Psoas muscle (tissue), 8 donors: ENCODE measurements around the gene UBE2L5. TPM values are rescaled to one million over a fixed set of nuclear protein-coding genes. Genes with fewer than 3 reads are reported as not detected.
"Not testable (repeated sequence)": the region's sequence is repeated elsewhere in the genome, so short reads cannot be mapped to it uniquely, and the experiment has no call there.

Source experiments
- ATAC-seq, 4 donors: fragments of 200-7000 bp; cut with Tn5 transposase; one replicate each; pipeline ENCODE4 v1.9.1; 2020; ENCODE audit warnings: moderate library complexity in 3 of 4, mild to moderate bottlenecking in 2 of 4
- DNase-seq, 2 donors: peaks; one replicate each; pipeline ENCODE4 v3.0.0-alpha.2; 2020
- H3K27ac ChIP-seq: fragments of 200-600 bp; one replicate; pipeline ENCODE4 v1.8.0; 2022
- H3K27me3 ChIP-seq, 3 donors: fragments of 200-600 bp in 1 of 3; one replicate each; pipeline versions ENCODE4 v1.6.1 to v1.8.0; 2013 to 2022; ENCODE audit warnings: low read length in 2 of 3, mild to moderate bottlenecking in 2 of 3, moderate library complexity in 1 of 3; ENCODE audit not compliant: insufficient read depth in 3 of 3
- H3K36me3 ChIP-seq, 2 donors: fragments of 200-600 bp in 1 of 2; one replicate each; pipeline versions ENCODE4 v1.6.1 to v1.8.0; 2013 to 2022; ENCODE audit warnings: low read depth in 1 of 2, mild to moderate bottlenecking in 1 of 2, moderate library complexity in 1 of 2; ENCODE audit not compliant: insufficient read depth in 1 of 2
- H3K4me1 ChIP-seq: fragments of 200-600 bp; one replicate; pipeline ENCODE4 v1.8.0; 2022
- H3K4me3 ChIP-seq: fragments of 200-600 bp; one replicate; pipeline ENCODE4 v1.8.0; 2022; ENCODE audit warnings: mild to moderate bottlenecking
- H3K9me3 ChIP-seq: fragments of 200-600 bp; one replicate; pipeline ENCODE4 v1.8.0; 2022
- CTCF ChIP-seq: fragments of 200-600 bp; IDR thresholded peaks from one replicate; pipeline ENCODE4 v1.8.0; 2022; ENCODE audit warnings: antibody characterized with exemption
- WGBS, 3 donors: extraction: QIAGEN DNeasy Blood & Tissue Kit; methylation state at CpG; one replicate each; pipeline versions ENCODE4 v1.1.6 to v1.1.7; 2013; 5-methylcytosine and 5-hydroxymethylcytosine counted together
- intact Hi-C, 2 donors: fragments of 100-400 bp; cut with DNase I; formaldehyde crosslinking; loops; one replicate each; pipeline versions ENCODE4 v1.11.0 to v1.14.2; 2022
- polyA plus RNA-seq, 3 donors: library from polyadenylated mRNA; stranded (reverse); fragments of 200-250 nt; gene quantifications; one replicate each; pipeline ENCODE4 v1.2.3, GENCODE V29; 2013
- total RNA-seq, 4 donors: library from RNA; stranded (reverse); fragmentation: NEBNext Ultra II Directional in 2 of 4; extraction: Animal tissue kit (Norgen Biotek cat#: 25700) in 2 of 4; gene quantifications; one replicate each; pipeline versions ENCODE4 v1.2.1 to v1.2.4, GENCODE V29; 2021 to 2023
- donor health status: healthy with polysubstance abuse.
- donor health status: DM: no; HTN: no; CAD: no; lungs with moderate emphysema.
- donor health status: Bipolar disorder and iron deficiency.
- donor health status: healthy.
- donor health status: DM: yes; HTN: yes; CAD: no.
- donor health status: DM: no; HTN: no; CAD: no.
- donor health status: DM: no; HTN: no; CAD: no.
- donor health status: DM: yes; HTN: yes; CAD: no.

The UBE2L5 gene
- total and polyA plus RNA-seq, 7 donors = not detected

GRCh38 chr13:30446126-30446500 is 23.8 kb downstream of the UBE2L5 start:
- Histone ChIP-seq H3K9me3 (no peaks in the 10 kb centered on the region), H3K27me3 (no peaks in the 10 kb centered on the region), H3K4me1 (peaks cover 6% of the 10 kb centered on the region), H3K36me3 (no peaks in the 10 kb centered on the region), H3K4me3 (peak overlapping the region; percentile 62), H3K27ac (peak overlapping the region; percentile 85)
- no peak for TF ChIP-seq CTCF
- intact Hi-C loops = loop anchor here (5.0 kb wide), 1 partner anchor 39 kb away; no protein-coding TSS in a partner anchor
- DNase-seq = no peak
- 17 to 27% (median 20%) methylated on average over 7 of the region's 7 CpGs for WGBS, 3 donors
- no peak for ATAC-seq

DNA sequence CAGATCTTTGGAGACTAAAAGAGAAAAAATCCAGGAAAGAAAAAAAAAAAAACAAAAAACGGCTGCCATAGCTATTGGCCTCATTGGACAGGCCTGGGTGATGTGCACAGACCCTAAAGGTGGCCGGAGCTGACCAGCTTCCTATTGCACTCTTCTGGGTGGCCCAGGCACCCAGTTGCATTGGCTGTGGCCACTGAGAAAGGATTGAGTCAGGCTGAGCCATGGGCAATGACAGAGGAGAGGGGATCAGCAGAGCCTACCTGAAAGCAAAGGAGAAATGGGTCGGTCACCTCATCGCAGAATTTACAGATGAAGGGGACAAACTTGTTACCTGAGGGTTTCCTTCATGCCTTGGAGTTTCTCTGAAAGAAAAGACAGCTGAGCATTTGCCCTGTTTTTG is 26.1 kb downstream of the UBE2L5 start:
- Histone ChIP-seq H3K9me3 (no peaks in the 10 kb centered on the region), H3K27ac (no peak overlapping the region), H3K36me3 (no peaks in the 10 kb centered on the region), H3K4me3 (no peak overlapping the region), H3K27me3 (no peaks in the 10 kb centered on the region), H3K4me1 (peaks cover 6% of the 10 kb centered on the region)
- no peak for TF ChIP-seq CTCF
- WGBS, 3 donors = 90 to 94% (median 94%) methylated on average over 4 of the region's 4 CpGs
- DNase-seq (no peak), ATAC-seq (no peak)
- intact Hi-C loops = loop anchor here (5.0 kb wide), 1 partner anchor 41 kb away; no protein-coding TSS in a partner anchor

- Histone ChIP-seq H3K27ac (no peak overlapping the region), H3K9me3 (no peaks in the 10 kb centered on the region), H3K4me1 (peaks cover 5% of the 10 kb centered on the region), H3K36me3 (no peaks in the 10 kb centered on the region), H3K4me3 (no peak overlapping the region), H3K27me3 (no peaks in the 10 kb centered on the region)
- WGBS, 3 donors = 98 to 100% (median 100%) methylated on average over 2 of the region's 2 CpGs
- ATAC-seq = no peak
- intact Hi-C loops = no loop called here
- no peak for TF ChIP-seq CTCF
- no peak for DNase-seq
Measured at GRCh38 chr13:30450066-30450465, 27.8 kb downstream of the UBE2L5 start.

DNA sequence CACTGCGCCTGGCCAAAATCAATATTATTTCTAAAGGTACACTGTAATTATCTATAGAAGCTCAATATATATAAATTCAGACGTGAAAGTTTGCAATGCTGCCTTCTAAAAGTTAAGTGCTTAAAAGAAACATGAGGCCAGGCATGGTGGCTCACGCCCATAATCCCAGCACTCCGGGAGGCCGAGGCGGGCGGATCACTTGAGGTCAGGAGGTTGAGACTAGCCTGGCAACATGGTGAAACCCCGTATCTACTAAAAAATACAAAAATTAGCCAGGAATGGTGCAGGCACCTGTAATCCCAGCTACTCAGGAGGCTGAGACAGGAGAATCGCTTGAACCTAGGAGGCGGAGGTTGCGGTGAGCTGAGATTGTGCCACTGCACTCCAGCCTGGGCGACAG is 29.2 kb downstream of the UBE2L5 start:
- H3K27me3 ChIP-seq, ATAC-seq, H3K4me3 ChIP-seq, H3K9me3 ChIP-seq, intact Hi-C loops, DNase-seq, H3K4me1 ChIP-seq, H3K36me3 ChIP-seq, H3K27ac ChIP-seq: not testable (repeated sequence)
- 92 to 93% (median 93%) methylated on average over 12 of the region's 12 CpGs for WGBS, 3 donors

DNA sequence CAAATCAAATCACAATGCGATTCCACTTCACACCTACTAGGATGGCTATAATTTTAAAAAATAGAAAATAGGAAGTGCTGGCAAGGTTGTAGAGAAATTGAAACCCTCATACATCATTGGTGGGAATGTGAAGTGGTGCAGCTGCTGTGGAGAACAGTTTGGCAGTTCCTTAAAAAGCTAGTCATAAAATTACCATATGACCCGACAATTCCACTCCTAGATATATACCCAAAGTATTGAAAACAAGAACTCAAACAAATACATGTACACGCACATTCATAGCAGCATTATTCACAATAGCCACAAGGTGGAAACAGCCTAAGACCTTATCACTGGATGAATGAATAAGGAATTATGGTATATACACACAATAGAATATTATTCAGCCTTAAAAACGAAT is 31.4 kb downstream of the UBE2L5 start:
- Histone ChIP-seq H3K27ac (no peak overlapping the region), H3K27me3 (no peaks in the 10 kb centered on the region), H3K36me3 (peaks cover 0 to 13% of the 10 kb centered on the region in 2 donors), H3K9me3 (no peaks in the 10 kb centered on the region), H3K4me3 (no peak overlapping the region), H3K4me1 (no peaks in the 10 kb centered on the region)
- peak; percentile 10 for TF ChIP-seq CTCF
- ATAC-seq = no peak
- WGBS, 3 donors = 83 to 88% (median 86%) methylated on average over 4 of the region's 4 CpGs
- intact Hi-C loops = no loop called here
- DNase-seq = no peak
